ENCODE data around the gene IGF2BP2.

The IGF2BP2 gene

GRCh38 chr3:185649414-185649813 lies 175.4 kb downstream of the IGF2BP2 start:
- H3K4me3 ChIP-seq (ENCODE audit: low read length), result no peak overlapping the region
- TF ChIP-seq, protein P1, sequence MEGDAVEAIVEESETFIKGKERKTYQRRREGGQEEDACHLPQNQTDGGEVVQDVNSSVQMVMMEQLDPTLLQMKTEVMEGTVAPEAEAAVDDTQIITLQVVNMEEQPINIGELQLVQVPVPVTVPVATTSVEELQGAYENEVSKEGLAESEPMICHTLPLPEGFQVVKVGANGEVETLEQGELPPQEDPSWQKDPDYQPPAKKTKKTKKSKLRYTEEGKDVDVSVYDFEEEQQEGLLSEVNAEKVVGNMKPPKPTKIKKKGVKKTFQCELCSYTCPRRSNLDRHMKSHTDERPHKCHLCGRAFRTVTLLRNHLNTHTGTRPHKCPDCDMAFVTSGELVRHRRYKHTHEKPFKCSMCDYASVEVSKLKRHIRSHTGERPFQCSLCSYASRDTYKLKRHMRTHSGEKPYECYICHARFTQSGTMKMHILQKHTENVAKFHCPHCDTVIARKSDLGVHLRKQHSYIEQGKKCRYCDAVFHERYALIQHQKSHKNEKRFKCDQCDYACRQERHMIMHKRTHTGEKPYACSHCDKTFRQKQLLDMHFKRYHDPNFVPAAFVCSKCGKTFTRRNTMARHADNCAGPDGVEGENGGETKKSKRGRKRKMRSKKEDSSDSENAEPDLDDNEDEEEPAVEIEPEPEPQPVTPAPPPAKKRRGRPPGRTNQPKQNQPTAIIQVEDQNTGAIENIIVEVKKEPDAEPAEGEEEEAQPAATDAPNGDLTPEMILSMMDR (IDR thresholded peaks at IDR 0.05; ENCODE audit: low read depth, low read length), result no peak
- TF ChIP-seq EZH2phosphoT487 (IDR thresholded peaks at IDR 0.05; ENCODE audit: low read depth), result no peak
- H4K20me1 ChIP-seq (ENCODE audit: insufficient read depth, low read length), result no peaks in the 10 kb centered on the region
- no peaks in the 10 kb centered on the region for H3K9me3 ChIP-seq (ENCODE audit: insufficient read depth, low read length)
- H3K4me1 ChIP-seq (ENCODE audit: low read length), result peaks cover 10% of the 10 kb centered on the region
- H3K27ac ChIP-seq (ENCODE audit: low read length), result no peak overlapping the region
- H2AFZ ChIP-seq (ENCODE audit: low read depth, low read length), result no peak overlapping the region
- H3K9ac ChIP-seq (ENCODE audit: low read length), result no peak overlapping the region
- no peaks in the 10 kb centered on the region for H3K36me3 ChIP-seq (replicated peaks; ENCODE audit: low read depth, low read length)
- no peak overlapping the region for H3K4me2 ChIP-seq (ENCODE audit: low read length)
- no peaks in the 10 kb centered on the region for H3K79me2 ChIP-seq (ENCODE audit: low read length)
- no peaks in the 10 kb centered on the region for H3K27me3 ChIP-seq (ENCODE audit: low read depth, low read length)

GRCh38 chr3:185648396-185648795 lies 176.4 kb downstream of the IGF2BP2 start:
- Histone ChIP-seq H3K4me1 (ENCODE audit: low read length) (peaks cover 10% of the 10 kb centered on the region), H3K79me2 (ENCODE audit: low read length) (no peaks in the 10 kb centered on the region), H3K4me2 (ENCODE audit: low read length) (no peak overlapping the region), H3K27ac (ENCODE audit: low read length) (no peak overlapping the region), H3K9me3 (ENCODE audit: insufficient read depth, low read length) (no peaks in the 10 kb centered on the region), H3K4me3 (ENCODE audit: low read length) (no peak overlapping the region), H4K20me1 (ENCODE audit: insufficient read depth, low read length) (no peaks in the 10 kb centered on the region), H3K9ac (ENCODE audit: low read length) (no peak overlapping the region), H3K36me3 (replicated peaks; ENCODE audit: low read depth, low read length) (no peaks in the 10 kb centered on the region), H3K27me3 (ENCODE audit: low read depth, low read length) (no peaks in the 10 kb centered on the region), H2AFZ (ENCODE audit: low read depth, low read length) (no peak overlapping the region)
- no peak for TF ChIP-seq EZH2phosphoT487 (IDR thresholded peaks at IDR 0.05; ENCODE audit: low read depth)
- TF ChIP-seq, protein P1 (IDR thresholded peaks at IDR 0.05; ENCODE audit: low read depth, low read length), result no peak

- Histone ChIP-seq H3K4me1 (ENCODE audit: low read length) (peaks cover 10% of the 10 kb centered on the region), H3K9ac (ENCODE audit: low read length) (no peak overlapping the region), H3K4me2 (ENCODE audit: low read length) (no peak overlapping the region), H3K9me3 (ENCODE audit: insufficient read depth, low read length) (no peaks in the 10 kb centered on the region), H4K20me1 (ENCODE audit: insufficient read depth, low read length) (no peaks in the 10 kb centered on the region), H3K27ac (ENCODE audit: low read length) (no peak overlapping the region), H3K36me3 (replicated peaks; ENCODE audit: low read depth, low read length) (no peaks in the 10 kb centered on the region), H3K79me2 (ENCODE audit: low read length) (no peaks in the 10 kb centered on the region), H2AFZ (ENCODE audit: low read depth, low read length) (no peak overlapping the region), H3K4me3 (ENCODE audit: low read length) (no peak overlapping the region), H3K27me3 (ENCODE audit: low read depth, low read length) (no peaks in the 10 kb centered on the region)
- TF ChIP-seq EZH2phosphoT487 (IDR thresholded peaks at IDR 0.05; ENCODE audit: low read depth), result no peak
- TF ChIP-seq, protein P1 (IDR thresholded peaks at IDR 0.05; ENCODE audit: low read depth, low read length), result no peak
Measured at GRCh38 chr3:185647880-185648210, 177.0 kb downstream of the IGF2BP2 start.

- H3K79me2 ChIP-seq (ENCODE audit: low read length), result no peaks in the 10 kb centered on the region
- no peaks in the 10 kb centered on the region for H4K20me1 ChIP-seq (ENCODE audit: insufficient read depth, low read length)
- peak overlapping the region; percentile 72 for H3K4me2 ChIP-seq (ENCODE audit: low read length)
- no peaks in the 10 kb centered on the region for H3K36me3 ChIP-seq (replicated peaks; ENCODE audit: low read depth, low read length)
- H2AFZ ChIP-seq (ENCODE audit: low read depth, low read length), result peak overlapping the region; percentile 63
- H3K9ac ChIP-seq (ENCODE audit: low read length), result no peak overlapping the region
- H3K9me3 ChIP-seq (ENCODE audit: insufficient read depth, low read length), result no peaks in the 10 kb centered on the region
- H3K4me1 ChIP-seq (ENCODE audit: low read length), result peaks cover 10% of the 10 kb centered on the region
- H3K27me3 ChIP-seq (ENCODE audit: low read depth, low read length), result no peaks in the 10 kb centered on the region
- H3K27ac ChIP-seq (ENCODE audit: low read length), result no peak overlapping the region
- peak overlapping the region; percentile 55 for H3K4me3 ChIP-seq (ENCODE audit: low read length)
- TF ChIP-seq EZH2phosphoT487 (IDR thresholded peaks at IDR 0.05; ENCODE audit: low read depth), result no peak
- TF ChIP-seq, protein P1 (IDR thresholded peaks at IDR 0.05; ENCODE audit: low read depth, low read length), result no peak
Measured at GRCh38 chr3:185647134-185647879, 177.5 kb downstream of the IGF2BP2 start.

All from OCI-LY3 (cell line).